Ishikawa (cell line): ENCODE measurements around the gene ACSL3.

Source experiments
- CEBPB ChIP-seq: IDR thresholded peaks from 2 replicates; pipeline ENCODE4 v1.6.1; 2012
- EP300 ChIP-seq: IDR thresholded peaks from 2 replicates; pipeline ENCODE4 v1.6.1; 2012; ENCODE audit warnings: borderline replicate concordance
- RAD21 ChIP-seq: IDR thresholded peaks from 2 replicates; pipeline ENCODE4 v1.6.1; 2012; ENCODE audit warnings: low read depth
- TAF1 ChIP-seq: IDR thresholded peaks from 2 replicates; pipeline ENCODE4 v1.6.1; 2012; ENCODE audit warnings: low read depth, mild to moderate bottlenecking
- TCF12 ChIP-seq: IDR thresholded peaks from 2 replicates; pipeline ENCODE4 v1.6.1; 2012; ENCODE audit warnings: low read depth
- YY1 ChIP-seq: IDR thresholded peaks from 2 replicates; pipeline ENCODE4 v1.6.1; 2012; ENCODE audit warnings: low read depth
- TF ChIP-seq, protein P1 (sequence below): IDR thresholded peaks from 2 replicates; pipeline ENCODE4 v1.6.1; 2012
- TF ChIP-seq, protein P2 (sequence below): IDR thresholded peaks from 2 replicates; pipeline ENCODE4 v1.6.1; 2012; ENCODE audit warnings: low read depth, mild to moderate bottlenecking

DNA sequence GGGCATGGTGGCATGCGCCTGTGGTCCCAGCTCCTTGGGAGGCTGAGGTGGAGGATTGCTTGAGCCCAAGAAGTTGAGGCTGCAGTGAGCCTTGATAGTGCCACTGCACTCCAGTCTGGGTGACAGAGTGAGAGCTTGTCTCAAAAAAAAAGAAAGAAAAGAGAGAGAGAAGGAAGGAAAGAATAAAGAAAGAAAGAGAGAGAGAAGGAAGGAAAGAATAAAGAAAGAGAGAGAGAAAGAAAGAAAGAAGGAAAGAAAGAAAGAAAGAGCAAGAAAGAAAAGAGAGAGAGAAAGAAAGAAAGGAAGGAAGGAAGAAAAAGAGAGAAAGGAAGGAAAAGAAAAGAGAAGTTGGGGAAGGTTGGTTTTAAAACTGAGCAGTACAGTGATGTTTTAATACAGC, 49.0 kb upstream of the ACSL3 start:
- TF ChIP-seq EP300 (no peak), YY1 (no peak), TAF1 (no peak), RAD21 (no peak), CEBPB (no peak), TCF12 (no peak)
- TF ChIP-seq, protein P1, sequence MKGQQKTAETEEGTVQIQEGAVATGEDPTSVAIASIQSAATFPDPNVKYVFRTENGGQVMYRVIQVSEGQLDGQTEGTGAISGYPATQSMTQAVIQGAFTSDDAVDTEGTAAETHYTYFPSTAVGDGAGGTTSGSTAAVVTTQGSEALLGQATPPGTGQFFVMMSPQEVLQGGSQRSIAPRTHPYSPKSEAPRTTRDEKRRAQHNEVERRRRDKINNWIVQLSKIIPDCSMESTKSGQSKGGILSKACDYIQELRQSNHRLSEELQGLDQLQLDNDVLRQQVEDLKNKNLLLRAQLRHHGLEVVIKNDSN, result no peak
- TF ChIP-seq, protein P2, sequence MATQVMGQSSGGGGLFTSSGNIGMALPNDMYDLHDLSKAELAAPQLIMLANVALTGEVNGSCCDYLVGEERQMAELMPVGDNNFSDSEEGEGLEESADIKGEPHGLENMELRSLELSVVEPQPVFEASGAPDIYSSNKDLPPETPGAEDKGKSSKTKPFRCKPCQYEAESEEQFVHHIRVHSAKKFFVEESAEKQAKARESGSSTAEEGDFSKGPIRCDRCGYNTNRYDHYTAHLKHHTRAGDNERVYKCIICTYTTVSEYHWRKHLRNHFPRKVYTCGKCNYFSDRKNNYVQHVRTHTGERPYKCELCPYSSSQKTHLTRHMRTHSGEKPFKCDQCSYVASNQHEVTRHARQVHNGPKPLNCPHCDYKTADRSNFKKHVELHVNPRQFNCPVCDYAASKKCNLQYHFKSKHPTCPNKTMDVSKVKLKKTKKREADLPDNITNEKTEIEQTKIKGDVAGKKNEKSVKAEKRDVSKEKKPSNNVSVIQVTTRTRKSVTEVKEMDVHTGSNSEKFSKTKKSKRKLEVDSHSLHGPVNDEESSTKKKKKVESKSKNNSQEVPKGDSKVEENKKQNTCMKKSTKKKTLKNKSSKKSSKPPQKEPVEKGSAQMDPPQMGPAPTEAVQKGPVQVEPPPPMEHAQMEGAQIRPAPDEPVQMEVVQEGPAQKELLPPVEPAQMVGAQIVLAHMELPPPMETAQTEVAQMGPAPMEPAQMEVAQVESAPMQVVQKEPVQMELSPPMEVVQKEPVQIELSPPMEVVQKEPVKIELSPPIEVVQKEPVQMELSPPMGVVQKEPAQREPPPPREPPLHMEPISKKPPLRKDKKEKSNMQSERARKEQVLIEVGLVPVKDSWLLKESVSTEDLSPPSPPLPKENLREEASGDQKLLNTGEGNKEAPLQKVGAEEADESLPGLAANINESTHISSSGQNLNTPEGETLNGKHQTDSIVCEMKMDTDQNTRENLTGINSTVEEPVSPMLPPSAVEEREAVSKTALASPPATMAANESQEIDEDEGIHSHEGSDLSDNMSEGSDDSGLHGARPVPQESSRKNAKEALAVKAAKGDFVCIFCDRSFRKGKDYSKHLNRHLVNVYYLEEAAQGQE, result no peak
